ENCODE data around the gene RAB5A. TPM values are rescaled to one million over a fixed set of nuclear protein-coding genes. Genes with fewer than 3 reads are reported as not detected.
"Not testable (repeated sequence)": the region's sequence is repeated elsewhere in the genome, so short reads cannot be mapped to it uniquely, and the experiment has no call there.

RAB5A gene
- total RNA-seq, 1 donor from 2014 or later, result 60.5 TPM

GRCh38 chr3:19961960-19962359, 15.1 kb downstream of the RAB5A start:
- H3K9me3 Mint-ChIP-seq, result no peaks in the 10 kb centered on the region

GRCh38 chr3:19967208-19967607, 20.3 kb downstream of the RAB5A start:
- DNase-seq, result peak; percentile 39
- no peaks in the 10 kb centered on the region for H3K27me3 Mint-ChIP-seq
- H3K9me3 Mint-ChIP-seq, result no peaks in the 10 kb centered on the region
- peaks cover 23% of the 10 kb centered on the region for H3K4me1 Mint-ChIP-seq
- intact Hi-C loops (cut with micrococcal nuclease), result no loop called here
- H3K27ac Mint-ChIP-seq, result no peak overlapping the region
- H3K4me3 Mint-ChIP-seq, result no peak overlapping the region
- peaks cover 28% of the 10 kb centered on the region for H3K36me3 Mint-ChIP-seq (ENCODE audit: low read depth)

More at GRCh38 chr3:19961960-19962359, 15.1 kb downstream of the RAB5A start:
- Mint-ChIP-seq H3K27me3 (no peaks in the 10 kb centered on the region), H3K4me3 (no peak overlapping the region), H3K4me1 (peaks cover 27% of the 10 kb centered on the region), H3K27ac (no peak overlapping the region), H3K36me3 (ENCODE audit: low read depth) (peaks cover 23% of the 10 kb centered on the region)
- peak; percentile 48 for DNase-seq
- intact Hi-C loops (cut with micrococcal nuclease), result no loop called here

- no peaks in the 10 kb centered on the region for H3K9me3 Mint-ChIP-seq
- peaks cover 26% of the 10 kb centered on the region for H3K4me1 Mint-ChIP-seq
- H3K36me3 Mint-ChIP-seq (ENCODE audit: low read depth), result peaks cover 30% of the 10 kb centered on the region
- H3K27me3 Mint-ChIP-seq, result no peaks in the 10 kb centered on the region
- no peak for DNase-seq
- no peak overlapping the region for H3K4me3 Mint-ChIP-seq
- intact Hi-C loops (cut with micrococcal nuclease), result no loop called here
- H3K27ac Mint-ChIP-seq, result no peak overlapping the region
Observed at GRCh38 chr3:19967812-19968211, 20.9 kb downstream of the RAB5A start.

DNA sequence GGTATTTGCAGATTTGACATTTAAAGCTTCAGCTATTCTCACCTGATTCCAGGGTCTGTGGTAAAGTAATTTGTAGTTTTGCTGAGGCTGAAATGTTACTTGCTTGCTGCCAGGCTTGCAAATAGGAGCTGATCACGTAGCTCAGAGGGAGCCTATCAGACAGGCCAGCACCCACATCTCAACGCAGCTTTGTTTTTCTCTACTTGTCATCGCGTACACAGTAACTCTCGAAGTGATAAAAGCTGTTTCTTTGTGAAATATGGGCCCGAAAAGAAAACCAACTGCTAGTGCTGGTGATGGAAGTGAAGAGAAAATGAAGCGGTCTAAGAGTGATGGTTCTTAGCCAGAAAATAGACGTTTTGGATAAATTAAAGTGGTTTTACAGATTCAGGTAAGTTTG, 23.4 kb downstream of the RAB5A start:
- Mint-ChIP-seq H3K27ac (no peak overlapping the region), H3K4me3 (no peak overlapping the region), H3K36me3 (ENCODE audit: low read depth) (peaks cover 40% of the 10 kb centered on the region), H3K4me1 (peaks cover 26% of the 10 kb centered on the region), H3K9me3 (no peaks in the 10 kb centered on the region), H3K27me3 (no peaks in the 10 kb centered on the region)
- no peak for DNase-seq
- intact Hi-C loops (cut with micrococcal nuclease), result no loop called here

DNA sequence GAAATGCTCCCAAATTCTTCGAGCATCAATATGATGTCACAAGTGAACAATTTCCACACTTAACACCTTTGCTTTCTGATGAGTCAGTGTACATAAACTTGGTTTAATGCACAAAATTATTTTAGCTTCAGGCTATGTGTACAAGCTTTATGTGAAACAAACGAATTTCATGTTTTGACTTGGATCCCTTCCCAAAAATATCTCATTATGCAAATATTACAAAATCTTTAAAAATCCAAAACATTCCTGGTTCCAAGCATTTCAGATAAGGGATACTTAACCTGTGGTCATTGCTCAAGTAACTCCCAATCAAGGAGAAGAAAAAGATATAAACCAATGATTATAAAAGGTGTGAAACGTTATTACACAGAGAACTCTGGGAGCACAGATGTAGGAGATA, 25.2 kb downstream of the RAB5A start:
- Mint-ChIP-seq H3K4me3 (no peak overlapping the region), H3K27ac (no peak overlapping the region), H3K4me1 (peaks cover 21% of the 10 kb centered on the region), H3K9me3 (no peaks in the 10 kb centered on the region), H3K36me3 (ENCODE audit: low read depth) (peaks cover 42% of the 10 kb centered on the region), H3K27me3 (no peaks in the 10 kb centered on the region)
- DNase-seq, result no peak
- intact Hi-C loops (cut with micrococcal nuclease), result no loop called here

DNA sequence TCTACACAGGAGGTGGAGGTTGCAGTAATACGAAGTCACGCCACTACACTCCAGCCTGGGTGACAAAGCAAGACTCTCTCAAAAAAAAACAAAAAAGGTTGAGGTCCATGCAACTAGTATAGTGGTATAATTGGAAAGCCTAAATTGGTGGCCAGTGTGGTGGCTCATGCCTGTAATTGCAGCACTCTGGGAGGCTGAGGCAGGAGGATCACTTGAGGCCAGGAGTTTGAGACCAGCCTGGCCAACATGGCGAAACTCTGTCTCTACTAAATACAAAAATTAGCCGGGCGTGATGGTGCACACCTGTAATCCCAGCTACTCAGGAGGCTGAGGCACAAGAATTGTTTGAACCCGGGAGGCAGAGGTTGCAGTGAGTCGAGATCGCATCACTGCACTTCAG, 42.0 kb downstream of the RAB5A start:
- H3K27me3 Mint-ChIP-seq; intact Hi-C loops (cut with micrococcal nuclease); H3K9me3 Mint-ChIP-seq; H3K4me3 Mint-ChIP-seq; H3K4me1 Mint-ChIP-seq; H3K27ac Mint-ChIP-seq; DNase-seq: not testable (repeated sequence)
- H3K36me3 Mint-ChIP-seq (ENCODE audit: low read depth), result peaks cover 18% of the 10 kb centered on the region

DNA sequence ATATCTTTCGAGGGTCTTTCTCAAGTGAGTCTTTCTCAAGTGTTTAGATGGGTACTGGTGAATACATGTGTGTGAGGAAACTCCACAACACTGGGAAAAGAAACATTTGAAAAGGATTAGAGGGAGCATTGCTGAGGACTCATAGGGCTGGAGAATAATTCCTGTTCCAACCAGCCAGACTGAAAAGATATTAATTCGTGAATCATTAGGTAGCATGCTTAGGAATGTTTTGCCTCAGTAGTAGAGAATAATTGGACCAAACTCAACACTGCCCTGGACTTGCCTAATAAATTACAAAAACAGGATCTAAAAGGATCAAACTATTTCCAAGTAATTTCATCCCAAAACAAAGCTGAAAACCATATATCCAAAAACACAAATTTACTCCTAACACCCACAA, 47.9 kb downstream of the RAB5A start:
- peaks cover 4% of the 10 kb centered on the region for H3K9me3 Mint-ChIP-seq
- no peaks in the 10 kb centered on the region for H3K4me1 Mint-ChIP-seq
- H3K36me3 Mint-ChIP-seq (ENCODE audit: low read depth), result peaks cover 4% of the 10 kb centered on the region
- H3K27me3 Mint-ChIP-seq, result no peaks in the 10 kb centered on the region
- no peak overlapping the region for H3K27ac Mint-ChIP-seq
- no peak for DNase-seq
- no peak overlapping the region for H3K4me3 Mint-ChIP-seq
- intact Hi-C loops (cut with micrococcal nuclease), result no loop called here

DNA sequence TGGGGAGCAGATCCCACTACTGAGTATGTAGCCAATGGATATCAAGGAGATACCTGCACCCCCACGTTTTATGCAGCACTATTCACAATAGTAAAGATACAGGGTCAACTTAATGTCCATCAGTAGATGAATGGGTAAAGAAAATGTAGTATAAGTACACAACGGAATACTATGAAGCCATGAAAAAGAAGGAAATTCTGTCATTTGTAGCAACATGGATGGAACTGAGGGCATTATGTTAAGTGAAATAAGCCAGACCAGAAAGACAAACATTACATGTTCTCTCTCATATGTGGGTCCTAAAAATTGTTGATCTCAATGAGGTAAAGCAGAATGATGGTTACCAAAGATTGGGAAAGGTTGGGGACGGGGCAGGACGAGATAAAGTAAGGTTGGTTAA, 50.6 kb downstream of the RAB5A start:
- Mint-ChIP-seq H3K27me3 (no peaks in the 10 kb centered on the region), H3K27ac (no peak overlapping the region), H3K4me3 (no peak overlapping the region), H3K4me1 (no peaks in the 10 kb centered on the region), H3K36me3 (ENCODE audit: low read depth) (no peaks in the 10 kb centered on the region), H3K9me3 (peaks cover 4% of the 10 kb centered on the region)
- no peak for DNase-seq
- intact Hi-C loops (cut with micrococcal nuclease), result no loop called here

DNA sequence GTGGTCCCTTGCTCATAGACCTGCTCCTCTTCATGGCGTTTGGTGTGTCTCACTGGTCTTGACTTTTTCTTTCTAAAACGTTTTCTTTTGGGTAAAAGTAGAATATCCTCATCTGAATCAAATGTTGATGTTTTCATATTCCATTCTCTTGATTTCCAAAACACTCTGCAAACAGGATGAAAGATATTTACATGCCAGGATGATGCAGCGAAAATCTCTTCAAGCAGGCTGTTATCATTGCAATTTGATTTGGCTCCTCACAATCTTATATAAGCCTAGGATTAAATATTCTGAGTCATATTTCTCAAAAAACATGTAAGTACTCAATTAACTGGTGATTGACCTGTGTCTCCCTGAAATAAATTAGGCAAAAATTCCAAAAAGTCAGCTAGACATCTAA, 55.0 kb downstream of the RAB5A start:
- peaks cover 4% of the 10 kb centered on the region for H3K9me3 Mint-ChIP-seq
- intact Hi-C loops (cut with micrococcal nuclease), result no loop called here
- no peak for DNase-seq
- H3K36me3 Mint-ChIP-seq (ENCODE audit: low read depth), result no peaks in the 10 kb centered on the region
- no peaks in the 10 kb centered on the region for H3K27me3 Mint-ChIP-seq
- H3K27ac Mint-ChIP-seq, result no peak overlapping the region
- no peak overlapping the region for H3K4me3 Mint-ChIP-seq
- H3K4me1 Mint-ChIP-seq, result no peaks in the 10 kb centered on the region

- H3K27me3 Mint-ChIP-seq, result no peaks in the 10 kb centered on the region
- no peak overlapping the region for H3K4me3 Mint-ChIP-seq
- DNase-seq, result no peak
- no peaks in the 10 kb centered on the region for H3K4me1 Mint-ChIP-seq
- no peak overlapping the region for H3K27ac Mint-ChIP-seq
- H3K9me3 Mint-ChIP-seq, result no peaks in the 10 kb centered on the region
- H3K36me3 Mint-ChIP-seq (ENCODE audit: low read depth), result no peaks in the 10 kb centered on the region
- intact Hi-C loops (cut with micrococcal nuclease), result no loop called here
Observed at GRCh38 chr3:20007960-20008359, 61.1 kb downstream of the RAB5A start.

DNA sequence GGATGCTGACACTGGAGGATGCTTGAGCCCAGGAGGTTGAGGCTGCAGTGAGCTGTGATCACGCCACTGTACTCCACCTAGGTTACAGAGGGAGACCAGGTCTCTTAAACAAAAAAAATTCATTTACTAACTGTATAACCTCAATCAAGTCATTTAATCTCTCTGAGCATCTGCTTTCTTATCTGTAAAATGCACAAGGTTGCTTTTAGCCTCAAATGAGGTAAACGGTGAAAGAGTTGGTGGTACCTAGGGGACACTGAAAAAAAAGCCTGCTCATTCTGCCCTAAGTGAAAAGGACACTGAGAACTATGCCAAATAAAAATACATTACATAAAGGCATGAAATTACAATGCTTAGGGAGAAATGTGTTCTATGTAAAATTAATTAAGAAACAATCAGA, 61.7 kb downstream of the RAB5A start:
- no peak for DNase-seq
- Mint-ChIP-seq H3K27me3 (no peaks in the 10 kb centered on the region), H3K4me3 (no peak overlapping the region), H3K4me1 (no peaks in the 10 kb centered on the region), H3K27ac (no peak overlapping the region), H3K36me3 (ENCODE audit: low read depth) (no peaks in the 10 kb centered on the region), H3K9me3 (no peaks in the 10 kb centered on the region)
- intact Hi-C loops (cut with micrococcal nuclease), result no loop called here

DNA sequence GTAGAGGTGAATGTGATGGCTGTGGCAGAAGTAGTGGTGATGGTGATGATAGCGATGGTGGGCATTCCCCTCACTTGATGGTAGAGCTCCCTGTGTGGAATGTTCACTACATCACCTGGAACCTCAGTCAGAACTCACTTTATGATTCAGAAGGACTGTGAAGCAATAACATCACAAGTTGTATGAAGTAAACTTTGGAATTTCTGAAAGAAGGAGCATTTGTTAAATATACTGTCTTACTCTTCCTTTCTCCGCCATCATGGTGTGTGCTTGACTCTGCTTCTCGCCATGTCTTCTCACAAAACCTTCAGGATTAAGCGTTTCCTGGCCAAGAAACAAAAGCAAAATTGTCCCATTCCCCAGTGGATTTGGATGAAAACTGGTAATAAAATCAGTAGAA, 65.3 kb downstream of the RAB5A start, which contains the start of gene PP2D1:
Gene PP2D1 (minus strand): TSS at position 101 of the 400 bp plus-strand sequence. CDS start 192 bp downstream, outside the sequence.
- Mint-ChIP-seq H3K36me3 (ENCODE audit: low read depth) (no peaks in the 10 kb centered on the region), H3K27me3 (no peaks in the 10 kb centered on the region)
- intact Hi-C loops (cut with micrococcal nuclease), result no loop called here

DNA sequence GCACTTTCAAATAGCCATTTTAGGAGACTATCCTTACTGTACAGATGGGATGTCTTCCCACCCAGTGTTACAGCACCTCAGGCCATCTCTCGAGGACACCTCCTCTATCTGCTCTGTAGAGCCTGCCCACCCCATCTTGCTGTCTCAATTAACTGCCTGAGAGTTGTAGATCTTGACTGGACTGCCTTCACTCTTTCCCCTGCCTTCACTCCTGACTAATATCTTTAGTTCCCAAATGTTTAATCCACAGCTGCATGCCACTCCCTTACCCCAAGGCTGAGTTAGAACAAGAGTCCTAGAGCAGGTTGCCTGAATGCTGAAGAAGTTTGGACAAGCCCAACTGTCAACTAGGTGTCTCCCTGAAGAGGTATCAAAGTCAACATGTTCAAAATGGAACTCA, 66.5 kb downstream of the RAB5A start:
- no peaks in the 10 kb centered on the region for H3K36me3 Mint-ChIP-seq (ENCODE audit: low read depth)
- no peaks in the 10 kb centered on the region for H3K27me3 Mint-ChIP-seq
- H3K4me3 Mint-ChIP-seq, result no peak overlapping the region
- DNase-seq, result no peak
- intact Hi-C loops (cut with micrococcal nuclease), result no loop called here
- no peaks in the 10 kb centered on the region for H3K9me3 Mint-ChIP-seq
- H3K4me1 Mint-ChIP-seq, result no peaks in the 10 kb centered on the region
- no peak overlapping the region for H3K27ac Mint-ChIP-seq

More for the DNA sequence above, 65.3 kb downstream of the RAB5A start, which contains the start of gene PP2D1:
- no peak for DNase-seq
- Mint-ChIP-seq H3K27ac (no peak within 1 kb of the TSS), H3K9me3 (no peaks in the 10 kb centered on the region), H3K4me3 (no peak within 1 kb of the TSS), H3K4me1 (no peaks in the 10 kb centered on the region)

GRCh38 chr3:20015525-20015924, 68.6 kb downstream of the RAB5A start:
- Mint-ChIP-seq H3K4me1 (no peaks in the 10 kb centered on the region), H3K4me3 (no peak overlapping the region), H3K27me3 (no peaks in the 10 kb centered on the region)

GRCh38 chr3:20016076-20016475, 69.2 kb downstream of the RAB5A start:
- DNase-seq; H3K4me3 Mint-ChIP-seq; H3K27me3 Mint-ChIP-seq; H3K4me1 Mint-ChIP-seq; intact Hi-C loops (cut with micrococcal nuclease); H3K36me3 Mint-ChIP-seq (ENCODE audit: low read depth); H3K27ac Mint-ChIP-seq; H3K9me3 Mint-ChIP-seq: not testable (repeated sequence)

More at GRCh38 chr3:20015525-20015924, 68.6 kb downstream of the RAB5A start:
- intact Hi-C loops (cut with micrococcal nuclease), result no loop called here
- no peak overlapping the region for H3K27ac Mint-ChIP-seq
- DNase-seq, result no peak
- H3K36me3 Mint-ChIP-seq (ENCODE audit: low read depth), result no peaks in the 10 kb centered on the region
- H3K9me3 Mint-ChIP-seq, result no peaks in the 10 kb centered on the region

Measured in activated CD4-positive, alpha-beta T cell treated with anti-CD3 and anti-CD28 coated beads, Interleukin-2, amount 10 ng/mL, durations not matched to agents 24 days and 14 days (primary cell).